SK-N-SH (cell line): Measurements from ENCODE around the gene OSBPL7. TPM values are rescaled to one million over a fixed set of nuclear protein-coding genes. Genes with fewer than 3 reads are reported as not detected.

ENCODE experiments used
- CTCF ChIA-PET: fragments of 300-600, 350-600 bp; formaldehyde crosslinking; extraction: SDS; loops from one replicate; lab custom pipeline; 2021; lab: Yijun Ruan, JAX
- POLR2A ChIA-PET: fragments of 350-600 bp; sonication (Branson Sonifier 250); formaldehyde crosslinking; extraction: SDS; loops from one replicate; lab custom pipeline; 2020; ENCODE audit warnings: antibody characterized with exemption, inconsistent platforms; lab: Yijun Ruan, JAX
- DNase-seq: peaks from one replicate; pipeline ENCODE4 v3.0.0; 2012
- H2AFZ ChIP-seq: fragments of 200-600 bp; sonication (generic); 2 replicates; pipeline ENCODE4 v1.8.1; 2016; ENCODE audit warnings: antibody characterized with exemption, mild to moderate bottlenecking, low read depth
- H3F3A ChIP-seq: fragments of 200-600 bp; sonication (generic); replicated peaks from 2 replicates; pipeline ENCODE3; 2016; ENCODE audit warnings: antibody characterized with exemption, mild to moderate bottlenecking; ENCODE audit not compliant: insufficient read depth
- H3K27ac ChIP-seq, 2 experiments: fragments of 200-500 bp in 1 of 2; fragments of 200-600 bp in 1 of 2; sonication (Bioruptor generic) in 1 of 2; sonication (generic), shearing (Covaris generic) in 1 of 2; 2 replicates each; pipeline versions ENCODE4 v1.5.1 to v1.6.1; 2014 to 2016; ENCODE audit warnings: low read depth in 2 of 2, inconsistent platforms in 1 of 2, low read length in 1 of 2, mild to moderate bottlenecking in 1 of 2, mixed read lengths in 1 of 2
- H3K27me3 ChIP-seq: fragments of 200-600 bp; sonication (generic), shearing (Covaris generic); 2 replicates; pipeline ENCODE4 v1.6.1; 2016; ENCODE audit warnings: mixed run types; ENCODE audit not compliant: insufficient read depth
- H3K36me3 ChIP-seq, 2 experiments: fragments of 200-500 bp in 1 of 2; fragments of 200-600 bp in 1 of 2; sonication (Bioruptor generic) in 1 of 2; sonication (generic) in 1 of 2; replicated peaks in 1 of 2; 2 replicates each; pipeline versions ENCODE3 to v1.5.1; 2014 to 2016; ENCODE audit warnings: low read length in 1 of 2, mild to moderate bottlenecking in 1 of 2; ENCODE audit not compliant: insufficient read depth in 2 of 2, control insufficient read depth in 1 of 2
- H3K4me1 ChIP-seq, 2 experiments: fragments of 200-500 bp in 1 of 2; fragments of 200-600 bp in 1 of 2; sonication (Bioruptor generic) in 1 of 2; sonication (generic), shearing (Covaris generic) in 1 of 2; 2 replicates each; pipeline versions ENCODE4 v1.5.1 to v1.6.1; 2014 to 2016; ENCODE audit warnings: low read depth in 1 of 2, low read length in 1 of 2, mixed run types in 1 of 2; ENCODE audit not compliant: insufficient read depth in 2 of 2, control insufficient read depth in 1 of 2
- H3K4me2 ChIP-seq: fragments of 200-600 bp; sonication (generic), shearing (Covaris generic); 2 replicates; pipeline ENCODE4 v1.6.1; 2017; ENCODE audit warnings: mixed run types
- H3K4me3 ChIP-seq, 2 experiments: fragments of 200-500 bp in 1 of 2; fragments of 200-600 bp in 1 of 2; sonication (Bioruptor generic) in 1 of 2; sonication (generic), shearing (Covaris generic) in 1 of 2; 2 replicates each; pipeline versions ENCODE4 v1.5.1 to v1.8.1; 2014 to 2016; ENCODE audit warnings: low read depth in 2 of 2, inconsistent platforms in 1 of 2, low read length in 1 of 2, mild to moderate bottlenecking in 1 of 2, mixed read lengths in 1 of 2, moderate library complexity in 1 of 2
- H3K79me2 ChIP-seq: fragments of 200-600 bp; sonication (generic); 2 replicates; pipeline ENCODE4 v1.8.1; 2017; ENCODE audit warnings: mild to moderate bottlenecking; ENCODE audit not compliant: insufficient read depth
- H3K9ac ChIP-seq: fragments of 200-600 bp; sonication (generic); 2 replicates; pipeline ENCODE4 v1.6.1; 2017; ENCODE audit warnings: mixed run types
- H3K9me2 ChIP-seq: fragments of 200-600 bp; sonication (generic); 2 replicates; pipeline ENCODE4 v1.6.1; 2017; ENCODE audit warnings: mixed run types
- H3K9me3 ChIP-seq: fragments of 200-600 bp; sonication (generic); 2 replicates; pipeline ENCODE4 v1.6.1; 2017; ENCODE audit warnings: mixed run types, mild to moderate bottlenecking, moderate library complexity
- H4K20me1 ChIP-seq: fragments of 200-600 bp; sonication (generic); 2 replicates; pipeline ENCODE4 v1.6.1; 2017; ENCODE audit warnings: mild to moderate bottlenecking, mixed run types; ENCODE audit not compliant: insufficient read depth
- CHD2 ChIP-seq: fragments of 150-350 bp; IDR thresholded peaks from 2 replicates; pipeline ENCODE4 v1.6.1; 2018; ENCODE audit warnings: low read length; ENCODE audit not compliant: partially characterized antibody
- CTCF ChIP-seq: fragments of 200-600 bp; sonication (generic); IDR thresholded peaks from 2 replicates; pipeline ENCODE4 v1.6.1; 2017; ENCODE audit warnings: antibody characterized with exemption, mild to moderate bottlenecking, moderate library complexity
- ELF1 ChIP-seq: IDR thresholded peaks from 2 replicates; pipeline ENCODE4 v1.4.0; 2012
- EP300 ChIP-seq, 2 experiments: IDR thresholded peaks; 2 replicates each; pipeline versions ENCODE4 v1.4.0 to v1.6.1; 2012; ENCODE audit warnings: borderline replicate concordance in 1 of 2, low read depth in 1 of 2, low read length in 1 of 2
- EZH2phosphoT487 ChIP-seq: fragments of 200-600 bp; sonication (generic); IDR thresholded peaks from 2 replicates; pipeline ENCODE4 v1.6.1; 2017; ENCODE audit warnings: low read depth, mixed run types, mild to moderate bottlenecking, antibody characterized with exemption, moderate library complexity, borderline replicate concordance
- FOXM1 ChIP-seq: IDR thresholded peaks from 2 replicates; pipeline ENCODE4 v1.4.0; 2012; ENCODE audit warnings: low read depth, mild to moderate bottlenecking
- JUND ChIP-seq: IDR thresholded peaks from 2 replicates; pipeline ENCODE4 v1.4.0; 2012
- NFIC ChIP-seq: IDR thresholded peaks from 2 replicates; pipeline ENCODE4 v1.4.0; 2012; ENCODE audit warnings: borderline replicate concordance
- NRF1 ChIP-seq: IDR thresholded peaks from 2 replicates; pipeline ENCODE4 v1.6.1; 2012; ENCODE audit warnings: low read depth, mild to moderate bottlenecking, low read length
- POLR2AphosphoS5 ChIP-seq: IDR thresholded peaks from 2 replicates; pipeline ENCODE4 v1.6.1; 2012; ENCODE audit warnings: low read depth, low read length
- RAD21 ChIP-seq: IDR thresholded peaks from 2 replicates; pipeline ENCODE4 v1.6.1; 2012; ENCODE audit warnings: mild to moderate bottlenecking, low read length
- RCOR1 ChIP-seq: fragments of 150-350 bp; IDR thresholded peaks from 2 replicates; pipeline ENCODE4 v1.6.1; 2017; ENCODE audit warnings: antibody characterized with exemption, low read length
- REST ChIP-seq: IDR thresholded peaks from 2 replicates; pipeline ENCODE4 v1.6.1; 2012; ENCODE audit warnings: mild to moderate bottlenecking, low read depth, low read length, moderate library complexity
- RFX5 ChIP-seq: IDR thresholded peaks from 2 replicates; pipeline ENCODE4 v1.6.1; 2012; ENCODE audit warnings: mild to moderate bottlenecking, improper control_type of control experiment, low read length
- RXRA ChIP-seq: IDR thresholded peaks from 2 replicates; pipeline ENCODE4 v1.4.0; 2012; ENCODE audit warnings: low read depth, mild to moderate bottlenecking, borderline replicate concordance
- SIN3A ChIP-seq: IDR thresholded peaks from 2 replicates; pipeline ENCODE4 v1.6.1; 2012; ENCODE audit warnings: low read depth, mild to moderate bottlenecking, low read length, moderate library complexity, borderline replicate concordance
- TCF12 ChIP-seq: IDR thresholded peaks from 2 replicates; pipeline ENCODE4 v1.4.0; 2012
- USF1 ChIP-seq: IDR thresholded peaks from 2 replicates; pipeline ENCODE4 v1.4.0; 2012; ENCODE audit warnings: low read depth, borderline replicate concordance
- ZBTB33 ChIP-seq: IDR thresholded peaks from 2 replicates; pipeline ENCODE4 v1.4.0; 2012; ENCODE audit warnings: low read depth, borderline replicate concordance
- WGBS: methylation state at CpG from one replicate; pipeline ENCODE4 v1.1.6; 2017; ENCODE audit warnings: low lambda C conversion rate; 5-methylcytosine and 5-hydroxymethylcytosine counted together
- polyA plus RNA-seq, 3 experiments: library from polyadenylated mRNA; depleted of rRNA; stranded (reverse); fragments of >200 nt; gene quantifications; 2 replicates each; pipeline ENCODE4 v1.2.3, GENCODE V29; 2012

Gene OSBPL7
- polyA plus RNA-seq, 1 of the 3 experiments (the other 2 are of a cell fraction): 23.7 TPM

GRCh38 chr17:47810901-47811635 lies 10.5 kb downstream of the OSBPL7 start:
- Histone ChIP-seq H3K27me3 (no peaks in the 10 kb centered on the region), H3K4me1 (no peaks in the 10 kb centered on the region), H3K36me3 (peaks cover 7 to 72% of the 10 kb centered on the region in 2 experiments), H3K27ac (peak overlapping the region in 1 of 2 experiments; percentile 52; a peak in 1 of 4 replicates), H4K20me1 (0 out of 2 replicates have a peak, but pooled peaks cover 6% of the 10 kb centered on the region), H3K4me2 (no peak overlapping the region), H3F3A (peaks cover 5% of the 10 kb centered on the region), H3K79me2 (no peaks in the 10 kb centered on the region), H2AFZ (no peak overlapping the region), H3K9me3 (no peaks in the 10 kb centered on the region), H3K9ac (no peak overlapping the region), H3K4me3 (no peak overlapping the region), H3K9me2 (no peaks in the 10 kb centered on the region)
- TF ChIP-seq ELF1 (no peak), EZH2phosphoT487 (no peak), RAD21 (no peak), NFIC (no peak), RCOR1 (no peak), CTCF (no peak), CHD2 (no peak), FOXM1 (no peak), NRF1 (no peak), POLR2AphosphoS5 (no peak), RFX5 (no peak), SIN3A (no peak), RXRA (no peak), JUND (no peak), TCF12 (no peak), USF1 (no peak), ZBTB33 (no peak), EP300 (IDR thresholded peaks at IDR 0.05; ENCODE audit: borderline replicate concordance in 1 of 2, low read depth in 1 of 2, low read length in 1 of 2) (no peak), REST (no peak)
- ChIA-PET POLR2A (no interaction called here), CTCF (interaction anchor here (0.8 to 2.0 kb wide), 2 partner anchors 9 to 68 kb away, joined by 3 to 10 read pairs; no protein-coding TSS in a partner anchor)
- 90% methylated on average over 9 of the region's 9 CpGs for WGBS
- DNase-seq: no peak
